ENCODE results near the gene TOMT.
"Not testable (repeated sequence)": the region's sequence is repeated elsewhere in the genome, so short reads cannot be mapped to it uniquely, and the experiment has no call there.

The TOMT gene

DNA sequence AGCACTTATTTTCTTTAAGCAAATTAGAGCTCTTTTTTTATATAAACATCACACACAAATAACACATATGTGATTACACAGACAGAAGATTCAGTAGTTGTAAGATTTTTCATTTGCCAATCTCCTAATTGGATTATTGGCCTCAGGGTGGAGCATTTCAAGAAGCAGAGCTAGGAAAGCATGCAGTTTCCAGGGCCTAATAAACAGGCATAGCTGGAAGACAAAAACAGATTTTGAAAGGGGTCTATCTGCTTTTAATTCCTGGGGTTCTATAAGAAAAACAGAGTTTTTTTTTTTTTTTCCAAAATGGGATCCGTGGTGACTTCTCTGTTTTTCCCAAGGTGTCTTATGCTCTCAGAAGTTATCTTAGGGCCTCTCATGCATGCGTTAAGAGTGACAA, 22.2 kb downstream of the TOMT start:
- DNase-seq (ENCODE audit: low spot score): no peak

DNA sequence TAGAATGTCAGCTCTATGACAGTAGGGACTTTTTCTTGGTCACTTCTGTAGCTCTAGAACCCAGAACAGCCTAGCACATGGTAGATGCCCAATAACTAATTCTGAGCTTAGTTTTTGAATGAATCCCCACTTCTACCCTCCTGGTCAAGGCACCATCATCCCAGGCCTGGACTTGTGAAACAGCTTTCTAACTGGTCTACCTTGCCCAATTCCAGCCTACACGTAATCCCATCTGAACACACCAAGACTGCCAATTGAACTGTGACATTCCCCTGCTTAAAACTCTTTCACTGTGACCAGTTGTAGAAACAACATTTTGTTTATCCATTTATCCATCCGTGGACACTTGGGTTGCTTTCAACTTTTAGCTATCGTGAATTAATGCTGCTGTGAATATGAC, 23.7 kb downstream of the TOMT start:
- no peak for DNase-seq (ENCODE audit: low spot score)

DNA sequence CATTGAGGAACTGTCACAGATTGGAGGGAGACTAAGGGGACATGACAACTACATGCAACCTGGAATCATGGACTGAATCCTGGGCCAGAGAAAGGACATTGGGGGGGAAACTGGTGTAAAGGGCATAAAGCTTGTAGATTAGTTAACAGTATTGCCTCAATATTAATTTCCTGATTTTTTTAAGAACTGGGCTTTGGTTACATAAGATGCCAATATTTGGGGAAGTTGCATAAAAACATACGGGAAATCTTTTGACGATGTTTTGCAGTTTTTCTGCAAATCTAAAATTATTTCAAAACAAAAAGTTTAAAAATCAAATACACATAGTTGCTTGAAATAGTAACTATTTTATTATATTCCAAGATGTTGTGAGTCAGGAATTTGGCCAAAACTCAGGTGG, 26.9 kb downstream of the TOMT start:
- no peak for DNase-seq (ENCODE audit: low spot score)

DNA sequence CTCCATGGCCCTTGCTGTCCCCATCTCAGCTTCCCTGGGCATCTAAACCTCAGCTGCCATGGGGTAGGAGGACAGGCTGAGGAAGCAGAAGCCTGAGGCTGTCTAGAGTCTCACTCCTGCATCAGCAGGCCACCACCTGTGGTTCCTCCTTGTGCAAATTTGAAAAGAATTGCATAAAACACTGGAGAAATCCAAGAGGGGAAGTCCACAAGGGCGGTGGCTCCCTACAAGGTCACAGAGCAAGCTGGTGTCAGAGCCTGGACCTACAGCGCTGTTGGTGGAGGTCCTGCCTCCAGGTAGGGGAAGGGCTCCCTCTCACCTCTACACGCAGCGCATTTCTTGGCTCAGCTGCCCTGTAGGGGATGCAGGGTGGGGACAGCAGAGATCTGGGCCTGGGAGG, 29.7 kb downstream of the TOMT start, which contains the start of gene FOLR3:
FOLR3 (plus strand) TSS at position 253 of the 400 bp plus-strand sequence. CDS start 228 bp downstream, outside the sequence.
- not testable (repeated sequence) for DNase-seq (ENCODE audit: low spot score)

DNA sequence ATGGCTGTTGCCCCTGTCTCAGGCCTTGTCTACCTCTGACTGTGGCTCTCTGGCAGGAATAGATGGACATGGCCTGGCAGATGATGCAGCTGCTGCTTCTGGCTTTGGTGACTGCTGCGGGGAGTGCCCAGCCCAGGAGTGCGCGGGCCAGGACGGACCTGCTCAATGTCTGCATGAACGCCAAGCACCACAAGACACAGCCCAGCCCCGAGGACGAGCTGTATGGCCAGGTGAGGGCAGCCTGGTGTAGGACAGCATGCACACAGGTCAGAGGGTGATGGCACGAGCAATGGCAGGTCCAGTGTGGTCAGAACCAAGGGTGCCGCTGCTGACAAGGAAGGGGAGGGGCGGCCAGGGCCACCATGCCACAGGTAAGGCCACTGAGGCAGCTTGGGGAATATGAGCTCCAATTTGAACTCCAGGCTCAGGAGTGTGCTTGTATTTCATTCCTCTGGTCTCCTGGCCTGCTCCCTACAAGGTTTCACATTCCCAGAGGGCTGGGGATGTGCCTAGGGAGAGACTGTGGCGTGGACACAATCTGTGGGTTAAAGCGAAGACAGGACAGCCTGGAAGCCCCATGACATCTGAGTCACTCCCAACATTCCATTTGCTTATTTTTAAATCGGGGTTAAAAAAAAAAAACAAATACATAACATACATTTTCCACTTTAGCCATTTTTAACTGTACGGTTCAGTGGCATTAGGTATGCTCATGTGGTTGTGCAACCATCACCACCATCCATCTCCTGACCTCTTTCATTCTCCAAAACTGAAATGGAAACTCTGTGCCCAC, 30.4 kb downstream of the TOMT start:
- DNase-seq (ENCODE audit: low spot score): no peak

DNA sequence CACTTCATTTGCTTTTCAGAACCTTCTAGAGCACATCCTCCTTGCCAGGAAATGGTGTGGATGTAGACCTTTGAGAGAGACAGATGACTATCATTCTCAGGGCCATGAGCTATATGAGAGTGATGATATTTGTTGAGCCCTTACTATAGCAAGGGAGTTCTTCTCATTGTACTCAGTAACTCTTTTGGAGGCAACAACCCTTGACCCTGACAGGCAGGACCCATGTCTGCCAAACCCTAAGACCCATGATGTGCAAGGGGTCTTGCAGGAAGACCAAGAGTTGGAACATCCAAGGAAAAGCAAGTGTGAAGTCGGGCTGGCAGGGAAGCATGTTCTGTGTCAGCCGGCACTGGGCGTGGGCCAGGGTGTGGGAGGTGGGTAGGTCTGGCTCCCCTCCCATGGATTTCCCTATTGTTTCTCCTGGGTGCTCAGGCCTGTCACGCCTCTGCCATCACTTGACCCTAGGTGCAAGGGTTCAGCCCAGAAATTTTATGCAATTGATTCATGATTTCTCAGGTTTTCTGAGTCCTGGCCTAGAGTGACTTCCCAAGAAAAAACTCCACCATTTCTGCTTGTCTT, 31.0 kb downstream of the TOMT start:
- no peak for DNase-seq (ENCODE audit: low spot score)

DNA sequence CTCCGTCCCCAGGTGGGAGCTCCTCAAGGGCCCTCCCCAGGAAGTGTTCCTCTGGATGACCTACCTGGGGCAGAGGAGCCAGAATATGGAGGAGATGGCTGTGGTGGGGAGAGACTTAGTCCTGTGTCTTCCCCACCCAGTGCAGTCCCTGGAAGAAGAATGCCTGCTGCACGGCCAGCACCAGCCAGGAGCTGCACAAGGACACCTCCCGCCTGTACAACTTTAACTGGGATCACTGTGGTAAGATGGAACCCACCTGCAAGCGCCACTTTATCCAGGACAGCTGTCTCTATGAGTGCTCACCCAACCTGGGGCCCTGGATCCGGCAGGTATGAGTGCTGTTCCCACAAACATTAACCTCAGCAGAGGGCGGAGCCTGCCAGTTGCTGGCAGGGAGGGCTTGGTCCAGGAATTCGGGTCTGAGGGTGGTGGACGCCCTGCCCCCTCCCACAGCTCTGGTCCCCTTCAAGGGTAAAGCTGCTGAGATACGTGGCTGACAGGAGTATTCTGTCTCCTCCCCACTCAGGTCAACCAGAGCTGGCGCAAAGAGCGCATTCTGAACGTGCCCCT, 33.2 kb downstream of the TOMT start:
- no peak for DNase-seq (ENCODE audit: low spot score)

DNA sequence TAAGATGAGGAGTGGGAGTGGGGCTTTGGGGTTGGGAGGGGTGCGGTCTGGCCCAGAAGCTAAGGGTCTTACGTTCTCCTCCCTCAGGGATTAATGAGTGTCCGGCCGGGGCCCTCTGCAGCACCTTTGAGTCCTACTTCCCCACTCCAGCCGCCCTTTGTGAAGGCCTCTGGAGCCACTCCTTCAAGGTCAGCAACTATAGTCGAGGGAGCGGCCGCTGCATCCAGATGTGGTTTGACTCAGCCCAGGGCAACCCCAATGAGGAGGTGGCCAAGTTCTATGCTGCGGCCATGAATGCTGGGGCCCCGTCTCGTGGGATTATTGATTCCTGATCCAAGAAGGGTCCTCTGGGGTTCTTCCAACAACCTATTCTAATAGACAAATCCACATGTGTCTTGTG, 33.8 kb downstream of the TOMT start:
- no peak for DNase-seq (ENCODE audit: low spot score)

DNA sequence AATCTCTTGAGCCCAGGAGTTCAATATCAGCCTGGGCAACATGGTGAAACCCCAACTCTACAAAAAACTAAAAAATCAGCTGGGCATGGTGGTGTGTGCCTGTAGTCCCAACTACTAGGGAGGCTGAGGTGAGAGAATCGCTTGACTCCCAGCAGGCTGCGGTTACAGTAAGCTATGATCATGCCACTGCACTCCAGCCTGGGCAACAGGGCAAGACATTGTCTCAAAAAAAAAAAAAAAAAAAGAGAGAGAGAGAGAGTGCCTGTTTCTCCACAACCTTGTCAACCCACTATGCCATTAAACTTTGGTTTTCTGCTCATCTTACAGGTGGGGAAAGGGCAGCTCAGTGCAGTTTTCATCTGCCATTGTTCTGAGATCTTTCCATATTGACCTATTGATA, 34.9 kb downstream of the TOMT start:
- no peak for DNase-seq (ENCODE audit: low spot score)

DNA sequence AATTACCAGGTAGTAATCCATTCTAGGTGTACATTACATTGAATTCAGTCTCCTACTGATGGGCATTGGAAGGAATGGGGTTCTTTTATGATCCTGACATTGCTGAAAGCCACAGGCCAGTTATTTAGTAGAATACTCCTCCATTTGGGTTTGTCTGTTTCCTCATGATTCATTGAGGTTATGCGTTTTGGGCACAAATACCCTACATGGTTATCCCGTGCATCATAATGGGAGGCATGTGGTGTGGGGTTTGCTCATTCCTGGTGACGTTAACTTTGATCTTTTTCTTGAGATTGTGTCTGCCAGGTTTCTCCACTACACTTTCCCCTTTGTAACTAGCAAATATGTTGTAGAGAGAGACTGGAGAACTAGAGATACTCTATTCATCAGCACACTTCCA, 35.3 kb downstream of the TOMT start:
- DNase-seq (ENCODE audit: low spot score): peak; percentile 17

DNA sequence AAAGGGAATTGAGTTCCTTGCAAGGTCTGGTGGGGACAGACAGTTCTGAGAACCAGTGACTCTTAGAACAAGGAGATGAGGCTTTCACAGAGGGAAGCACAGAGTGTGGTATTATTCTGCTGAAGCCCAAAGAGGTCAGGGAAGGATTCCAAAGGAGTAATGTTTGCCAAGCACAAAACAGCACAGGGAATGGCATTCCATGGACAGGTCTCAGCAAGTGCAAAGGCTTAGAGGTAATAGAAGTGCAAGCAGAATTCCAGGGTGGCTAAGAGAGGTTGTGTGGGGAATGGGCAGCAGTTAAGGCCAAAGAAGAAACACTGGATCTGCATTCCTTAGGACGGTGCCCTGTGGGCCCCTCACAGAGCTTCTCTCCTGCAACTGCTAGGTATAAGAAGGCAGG, 36.4 kb downstream of the TOMT start:
- not testable (repeated sequence) for DNase-seq (ENCODE audit: low spot score)

DNA sequence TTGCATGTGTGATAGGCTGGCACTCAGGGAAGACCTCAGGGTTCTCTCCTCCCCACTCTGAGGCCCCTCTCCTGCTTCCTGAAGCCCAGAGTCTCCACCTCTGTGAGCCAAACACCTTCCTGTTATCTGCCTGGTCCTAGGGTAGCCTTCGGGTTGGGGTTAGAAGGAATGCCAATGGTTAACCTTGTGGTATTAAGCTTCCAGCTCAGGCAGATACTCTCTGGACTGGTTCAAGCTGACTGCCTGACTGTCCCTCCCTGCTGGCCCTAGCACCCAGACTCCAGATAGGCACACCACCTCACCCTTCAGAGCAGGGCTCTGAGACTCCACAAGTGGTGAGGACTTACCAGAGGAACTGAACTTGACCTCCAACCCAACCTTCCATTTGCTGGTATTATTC, 36.8 kb downstream of the TOMT start:
- DNase-seq (ENCODE audit: low spot score): not testable (repeated sequence)

DNA sequence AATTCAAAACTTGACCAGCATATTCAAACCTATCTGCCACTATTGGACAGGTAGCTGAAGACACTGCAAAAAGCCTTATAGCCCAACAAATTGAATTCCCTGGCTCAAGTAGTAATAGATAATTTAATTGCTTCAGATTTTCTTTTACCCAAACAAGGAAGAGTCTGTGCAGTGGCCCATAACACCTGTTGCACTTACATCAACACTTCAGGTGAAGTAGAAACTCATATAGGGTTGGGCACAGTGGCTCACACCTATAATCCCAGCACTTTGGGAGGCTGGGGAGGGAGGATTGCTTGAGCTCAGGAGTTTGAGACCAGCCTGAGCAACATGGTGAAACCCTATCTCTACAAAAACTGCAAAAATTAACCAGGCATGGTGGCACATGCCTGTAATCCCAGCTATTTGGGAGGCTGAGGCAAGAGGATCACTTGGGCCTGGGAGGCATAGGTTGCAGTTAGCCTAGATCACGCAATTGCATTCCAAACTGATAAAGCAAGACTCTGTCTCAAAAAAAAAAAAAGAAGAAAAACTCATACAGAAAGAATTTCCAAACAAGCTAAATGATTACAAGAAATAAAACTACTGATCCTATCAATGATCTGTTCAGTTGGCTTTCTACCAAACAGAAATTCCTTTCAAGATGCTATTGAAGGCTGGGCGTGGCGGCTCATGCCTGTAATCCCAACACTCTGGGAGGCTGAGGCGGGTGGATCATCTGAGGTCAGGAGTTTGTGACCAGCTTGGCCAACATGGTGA, 39.3 kb downstream of the TOMT start:
- no peak for DNase-seq (ENCODE audit: low spot score)

DNA sequence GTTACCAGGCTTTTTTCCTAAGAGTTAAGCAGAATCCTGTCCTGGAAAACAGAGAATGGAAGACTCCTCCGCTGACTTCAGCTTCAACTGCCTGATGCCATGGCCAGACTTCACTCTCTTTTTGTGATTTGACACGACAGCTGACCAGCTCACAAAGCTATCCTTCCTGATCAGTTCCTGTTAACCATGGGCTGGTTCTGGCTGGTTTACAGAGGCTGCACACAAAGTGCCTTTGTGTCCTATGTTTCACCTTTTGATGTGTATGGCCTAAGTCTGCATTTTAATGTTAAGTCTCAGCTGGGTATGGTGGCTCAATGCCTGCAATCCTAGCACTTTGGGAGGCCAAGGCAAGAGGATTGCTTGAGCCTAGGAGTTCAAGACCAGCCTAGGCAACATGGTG, 40.9 kb downstream of the TOMT start:
- DNase-seq (ENCODE audit: low spot score): no peak

DNA sequence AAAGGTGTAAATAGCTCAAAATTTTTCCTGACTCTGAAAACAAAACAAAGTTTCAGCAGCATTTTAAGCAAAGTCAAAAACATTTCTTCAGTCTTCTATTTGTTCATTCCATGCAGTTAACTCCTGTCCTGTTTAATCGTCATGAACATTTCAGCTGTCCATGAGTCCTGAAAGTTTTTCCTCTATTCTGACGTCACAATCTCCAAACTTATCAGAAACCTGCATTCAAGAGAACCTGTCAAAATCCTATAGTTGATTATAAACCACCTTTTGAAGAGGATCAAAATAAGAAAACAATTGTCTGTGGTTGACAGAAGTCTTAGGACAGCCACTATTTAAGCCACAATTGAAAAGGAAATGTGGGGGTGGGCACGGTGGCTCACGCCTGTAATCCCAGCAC, 45.2 kb downstream of the TOMT start:
- DNase-seq (ENCODE audit: low spot score): no peak

DNA sequence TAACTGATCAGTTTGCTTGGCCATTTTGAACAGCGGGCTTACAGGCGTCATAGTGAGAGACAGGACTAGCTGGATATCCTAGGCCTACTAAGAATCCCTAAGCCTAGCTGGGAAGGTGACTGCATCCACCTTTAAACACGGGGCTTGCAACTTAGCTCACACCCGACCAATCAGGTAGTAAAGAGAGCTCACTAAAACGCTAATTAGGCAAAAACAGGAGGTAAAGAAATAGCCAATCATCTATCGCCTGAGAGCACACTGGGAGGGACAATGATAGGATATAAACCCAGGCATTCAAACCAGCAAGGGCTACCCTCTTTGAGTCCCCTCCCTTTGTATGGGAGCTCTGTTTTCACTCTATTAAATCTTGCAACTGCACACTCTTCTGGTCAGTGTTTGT, 48.1 kb downstream of the TOMT start:
- DNase-seq (ENCODE audit: low spot score): not testable (repeated sequence)

DNA sequence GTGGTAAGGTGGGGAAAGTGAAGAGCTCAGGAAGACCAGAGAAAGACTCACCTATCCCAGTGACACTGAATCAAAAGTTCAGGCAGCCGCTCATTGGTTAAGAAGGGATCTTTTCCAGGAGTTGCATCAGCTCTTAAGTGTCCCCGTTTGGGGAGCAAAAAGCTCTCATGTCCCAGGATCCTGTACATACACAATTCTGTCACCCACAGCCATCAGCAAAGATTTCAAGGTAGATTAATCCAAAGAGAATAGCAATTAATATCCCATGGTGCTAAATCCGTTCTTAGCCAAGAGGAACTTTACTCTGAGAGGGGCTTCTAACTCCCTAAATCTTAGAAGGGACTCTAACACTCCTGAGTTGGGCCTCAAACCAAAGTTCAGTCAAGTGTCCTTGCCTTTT, 49.1 kb downstream of the TOMT start:
- DNase-seq (ENCODE audit: low spot score): no peak

DNA sequence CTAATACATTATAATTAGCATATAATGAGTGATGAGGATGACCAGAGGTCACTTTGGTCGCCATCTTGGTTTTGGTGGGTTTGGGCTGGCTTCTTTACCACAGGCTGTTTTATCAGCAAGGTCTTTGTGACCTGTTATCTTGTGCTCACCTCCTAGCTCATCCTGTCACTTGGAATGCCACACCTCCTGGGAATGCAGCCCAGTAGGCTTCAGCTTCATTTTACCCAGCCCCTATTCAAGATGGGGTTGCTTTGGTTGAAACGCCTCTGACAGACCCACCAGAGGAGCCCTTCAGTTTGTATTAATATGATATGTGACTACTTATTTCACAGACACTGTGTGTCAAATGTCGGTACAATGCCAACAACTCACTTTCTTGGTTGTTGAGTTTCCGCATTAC, 50.0 kb downstream of the TOMT start:
- DNase-seq (ENCODE audit: low spot score): no peak

DNA sequence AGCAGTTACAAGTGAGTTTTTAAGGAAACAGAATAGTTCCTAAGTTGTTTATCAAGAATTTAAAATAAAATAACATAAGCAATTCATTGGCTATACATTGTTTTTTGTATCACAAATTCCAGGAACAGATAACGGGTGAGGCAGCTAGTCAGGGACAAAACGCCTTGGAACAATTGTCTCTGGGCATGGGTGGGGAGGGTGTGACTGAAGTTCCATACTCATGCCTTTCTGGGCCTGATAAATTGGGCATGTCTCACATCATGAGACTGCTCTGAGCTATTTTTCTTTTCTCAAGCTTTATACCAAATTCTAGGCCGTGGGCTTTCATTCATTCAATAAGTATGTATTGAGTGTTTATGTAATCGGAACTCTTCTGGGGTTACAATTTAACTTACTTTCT, 51.4 kb downstream of the TOMT start:
- no peak for DNase-seq (ENCODE audit: low spot score)

Data from CD4-positive, alpha-beta T cell treated with Interleukin-15 for 4 hours (primary cell).